GM23338 (cell line): ENCODE results near the gene MAP4K3. TPM values are rescaled to one million over a fixed set of nuclear protein-coding genes. Genes with fewer than 3 reads are reported as not detected.
A peak's percentile ranks its signal among the peaks of the same experiment; 100 is the strongest.

Source experiments
- ATAC-seq: fragments of 200-7000 bp; cut with Tn5 transposase; 3 replicates; pipeline ENCODE4 v1.9.1; 2020
- DNase-seq: peaks from one replicate; pipeline ENCODE4 v3.0.0-alpha.2; 2015; ENCODE audit warnings: low spot score
- H2AFZ ChIP-seq: fragments of 200-600 bp; sonication (generic); 2 replicates; pipeline ENCODE4 v1.8.0; 2016; ENCODE audit warnings: antibody characterized with exemption, mild to moderate bottlenecking, moderate library complexity
- H3F3A ChIP-seq: fragments of 200-600 bp; sonication (generic); replicated peaks from 2 replicates; pipeline ENCODE4 v1.8.0; 2017; ENCODE audit warnings: antibody characterized with exemption, mixed run types, low read depth
- H3K27ac ChIP-seq: fragments of 200-600 bp; sonication (generic); 2 replicates; pipeline ENCODE4 v1.6.1; 2016; ENCODE audit warnings: low read depth
- H3K27me3 ChIP-seq: fragments of 200-600 bp; sonication (generic); 2 replicates; pipeline ENCODE4 v1.8.0; 2016; ENCODE audit warnings: mild to moderate bottlenecking, mixed run types, moderate library complexity; ENCODE audit not compliant: insufficient read depth
- H3K36me3 ChIP-seq: fragments of 200-600 bp; sonication (generic); 2 replicates; pipeline ENCODE4 v1.8.0; 2016; ENCODE audit warnings: mild to moderate bottlenecking; ENCODE audit not compliant: insufficient read depth
- H3K4me1 ChIP-seq: fragments of 200-600 bp; sonication (generic); 2 replicates; pipeline ENCODE4 v1.8.0; 2016; ENCODE audit warnings: mild to moderate bottlenecking, moderate library complexity; ENCODE audit not compliant: insufficient read depth
- H3K4me2 ChIP-seq: fragments of 200-600 bp; sonication (generic); 2 replicates; pipeline ENCODE4 v1.7.1; 2017; ENCODE audit warnings: mixed run types
- H3K4me3 ChIP-seq: fragments of 200-600 bp; sonication (generic); 2 replicates; pipeline ENCODE4 v1.6.1; 2016; ENCODE audit warnings: mixed run types
- H3K79me2 ChIP-seq: fragments of 200-600 bp; sonication (generic); replicated peaks from 2 replicates; pipeline ENCODE4 v1.8.0; 2017; ENCODE audit warnings: mild to moderate bottlenecking; ENCODE audit not compliant: insufficient read depth
- H3K9me2 ChIP-seq: fragments of 200-600 bp; sonication (generic); 2 replicates; pipeline ENCODE4 v1.8.0; 2017; ENCODE audit not compliant: insufficient read depth
- H4K20me1 ChIP-seq: fragments of 200-600 bp; sonication (generic); replicated peaks from 2 replicates; pipeline ENCODE4 v1.8.0; 2017; ENCODE audit warnings: mild to moderate bottlenecking; ENCODE audit not compliant: insufficient read depth
- H3K27ac Mint-ChIP-seq: 2 replicates; pipeline ENCODE4 v1.8.0; 2020; ENCODE audit warnings: inconsistent platforms, mild to moderate bottlenecking, moderate library complexity, mixed read lengths
- H3K27me3 Mint-ChIP-seq: 3 replicates; pipeline ENCODE4 v1.8.0; 2022; ENCODE audit warnings: low read depth, mild to moderate bottlenecking, moderate library complexity, mixed read lengths, inconsistent platforms; ENCODE audit not compliant: insufficient read depth, poor library complexity
- H3K36me3 Mint-ChIP-seq: 3 replicates; pipeline ENCODE4 v1.8.0; 2021; ENCODE audit warnings: low read depth, mild to moderate bottlenecking, inconsistent platforms, moderate library complexity, mixed read lengths
- H3K4me1 Mint-ChIP-seq: 3 replicates; pipeline ENCODE4 v1.8.0; 2020; ENCODE audit warnings: mild to moderate bottlenecking, inconsistent platforms, mixed read lengths
- H3K4me3 Mint-ChIP-seq: 3 replicates; pipeline ENCODE4 v1.8.0; 2021; ENCODE audit warnings: moderate library complexity, mild to moderate bottlenecking, inconsistent platforms, mixed read lengths
- H3K9me3 Mint-ChIP-seq: 3 replicates; pipeline ENCODE4 v1.8.0; 2020; ENCODE audit warnings: moderate library complexity, mild to moderate bottlenecking, inconsistent platforms, mixed read lengths
- CREB1 ChIP-seq: fragments of 250-450 bp; sonication (Bioruptor Pico); IDR thresholded peaks from 2 replicates; pipeline ENCODE4 v1.5.0; 2020; ENCODE audit warnings: low read depth, mild to moderate bottlenecking, moderate library complexity
- CTCF ChIP-seq, 2 experiments: fragments of 200-600 bp in 1 of 2; sonication (generic) in 1 of 2; conservative IDR thresholded peaks; 2 replicates each; pipeline versions ENCODE4 v1.5.1 to v1.6.1; 2016 to 2017; ENCODE audit warnings: antibody characterized with exemption in 2 of 2, low read depth in 2 of 2, mild to moderate bottlenecking in 2 of 2, moderate library complexity in 1 of 2
- ETS1 ChIP-seq: IDR thresholded peaks from 2 replicates; pipeline ENCODE4 v1.6.1; 2016; ENCODE audit warnings: antibody characterized with exemption
- EZH2 ChIP-seq: fragments of 200-600 bp; sonication (generic); IDR thresholded peaks from one replicate; pipeline ENCODE4 v1.8.0; 2017; ENCODE audit warnings: antibody characterized with exemption, mild to moderate bottlenecking, low read depth; ENCODE audit not compliant: unreplicated experiment
- EZH2phosphoT487 ChIP-seq: fragments of 200-600 bp; sonication (generic); IDR thresholded peaks from one replicate; pipeline ENCODE4 v1.8.1; 2018; ENCODE audit warnings: antibody characterized with exemption; ENCODE audit not compliant: unreplicated experiment
- JUNB ChIP-seq: IDR thresholded peaks from one replicate; pipeline ENCODE4 v1.6.1; 2016; ENCODE audit warnings: antibody characterized with exemption; ENCODE audit not compliant: unreplicated experiment
- NANOG ChIP-seq: IDR thresholded peaks from 2 replicates; pipeline ENCODE4 v1.6.1; 2016; ENCODE audit warnings: antibody characterized with exemption, borderline replicate concordance
- POLR2AphosphoS5 ChIP-seq: IDR thresholded peaks from 2 replicates; pipeline ENCODE4 v1.6.1; 2016; ENCODE audit warnings: antibody characterized with exemption, low read depth
- REST ChIP-seq: IDR thresholded peaks from one replicate; pipeline ENCODE4 v1.6.1; 2018; ENCODE audit warnings: antibody characterized with exemption; ENCODE audit not compliant: unreplicated experiment
- STAT1 ChIP-seq: IDR thresholded peaks from one replicate; pipeline ENCODE4 v1.6.1; 2016; ENCODE audit warnings: antibody characterized with exemption; ENCODE audit not compliant: unreplicated experiment
- ZNF114 ChIP-seq: fragments of 250-450 bp; sonication (Bioruptor Pico); IDR thresholded peaks from 2 replicates; pipeline ENCODE4 v1.5.0; 2020; ENCODE audit warnings: mild to moderate bottlenecking, moderate library complexity
- ZNF331 ChIP-seq: fragments of 250-450 bp; sonication (Bioruptor Pico); IDR thresholded peaks from 2 replicates; pipeline ENCODE4 v1.5.0; 2020; ENCODE audit warnings: low read depth, mild to moderate bottlenecking, moderate library complexity
- ZNF462 ChIP-seq: fragments of 250-450 bp; sonication (Bioruptor Pico); IDR thresholded peaks from 2 replicates; pipeline ENCODE4 v1.5.0; 2020; ENCODE audit warnings: mild to moderate bottlenecking, moderate library complexity
- polyA plus RNA-seq: library from polyadenylated mRNA; unstranded; fragments of >200 nt; fragmentation: Nextera tagmentation; extraction: Ambion mirVana; gene quantifications from 2 replicates; pipeline ENCODE4 v1.2.1, GENCODE V29; 2016
- total RNA-seq: library from RNA; depleted of rRNA; stranded (reverse); fragments of >200 nt; shearing (Covaris generic); gene quantifications from 2 replicates; pipeline ENCODE4 v1.2.3, GENCODE V29; 2014

Gene MAP4K3
- total and polyA plus RNA-seq, 2 experiments from 2014 or later = 33.0 to 90.7 TPM

- Mint-ChIP-seq H3K4me3 (peak overlapping the region; percentile 11; the same call in 1 of the 3 replicates), H3K27ac (no peak overlapping the region), H3K27me3 (peaks cover 1% of the 10 kb centered on the region), H3K4me1 (peaks cover 68% of the 10 kb centered on the region), H3K9me3 (no peaks in the 10 kb centered on the region), H3K36me3 (peaks cover 3% of the 10 kb centered on the region; the same call in 1 of the 3 replicates)
- H3K27me3 ChIP-seq = no peaks in the 10 kb centered on the region
- ATAC-seq (no peak), DNase-seq (no peak)
- H3K27ac ChIP-seq = no peak overlapping the region
- H3K4me2 ChIP-seq = peak overlapping the region; percentile 94
- H3K9me2 ChIP-seq = no peaks in the 10 kb centered on the region
- TF ChIP-seq EZH2phosphoT487 (no peak), ETS1 (no peak), EZH2 (no peak), ZNF114 (CRISPR knock-in tag) (no peak), ZNF331 (CRISPR knock-in tag) (no peak), NANOG (no peak), STAT1 (no peak), ZNF462 (CRISPR knock-in tag) (no peak), CREB1 (CRISPR knock-in tag) (no peak), JUNB (no peak), REST (no peak), CTCF (conservative IDR thresholded peaks at IDR 0.05; ENCODE audit: low read depth in 2 of 2) (no peak), POLR2AphosphoS5 (no peak)
- no peaks in the 10 kb centered on the region for H3K36me3 ChIP-seq
- H2AFZ ChIP-seq = no peak overlapping the region
- peaks cover 4% of the 10 kb centered on the region for H3F3A ChIP-seq
- peaks cover 75% of the 10 kb centered on the region for H3K4me1 ChIP-seq
- H3K4me3 ChIP-seq = peak overlapping the region; percentile 12; the same call in 1 of the 2 replicates
- H4K20me1 ChIP-seq = peaks cover 47% of the 10 kb centered on the region
- peaks cover 81% of the 10 kb centered on the region for H3K79me2 ChIP-seq
Observed at GRCh38 chr2:39433586-39434195, 3.4 kb downstream of the MAP4K3 start.
